Stimulated activated CD4-positive, alpha-beta T cell treated with anti-CD3 and anti-CD28 coated beads, Interleukin-12 subunit alpha, Interleukin-12 subunit beta, amount 100 ng/mL, for 4 hours (primary cell): ENCODE measurements around the gene ITIH4.

ENCODE experiments used
- DNase-seq: peaks from one replicate; pipeline ENCODE4 v3.0.0-alpha.2; 2020

Gene ITIH4

DNA sequence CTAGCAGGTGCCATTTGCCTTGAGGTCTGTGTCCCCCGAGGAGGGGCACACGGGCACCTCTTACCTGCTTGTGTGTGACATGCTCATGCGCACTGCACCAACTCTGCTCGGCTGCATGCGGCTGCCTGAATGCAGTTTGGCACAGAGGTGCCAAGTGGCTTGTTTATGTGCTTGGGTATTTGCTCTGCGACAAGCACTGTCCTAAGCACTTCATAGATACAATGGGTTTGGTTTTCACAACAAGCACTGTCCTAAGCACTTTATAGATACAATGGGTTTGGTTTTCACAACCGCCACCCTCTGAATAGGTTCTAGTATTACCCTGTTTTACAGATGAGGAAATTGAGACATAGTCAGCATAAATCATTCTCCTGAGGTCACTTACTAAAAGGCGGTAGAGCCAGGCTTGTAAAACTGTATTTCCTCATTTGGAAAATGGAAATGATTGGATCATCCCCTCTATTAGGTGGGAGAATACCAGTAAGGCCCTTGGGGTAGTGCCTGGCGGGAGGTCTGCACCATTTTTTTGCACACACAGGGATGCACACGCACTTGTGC lies 487 bp downstream of the ITIH4 start:
- no peak for DNase-seq

DNA sequence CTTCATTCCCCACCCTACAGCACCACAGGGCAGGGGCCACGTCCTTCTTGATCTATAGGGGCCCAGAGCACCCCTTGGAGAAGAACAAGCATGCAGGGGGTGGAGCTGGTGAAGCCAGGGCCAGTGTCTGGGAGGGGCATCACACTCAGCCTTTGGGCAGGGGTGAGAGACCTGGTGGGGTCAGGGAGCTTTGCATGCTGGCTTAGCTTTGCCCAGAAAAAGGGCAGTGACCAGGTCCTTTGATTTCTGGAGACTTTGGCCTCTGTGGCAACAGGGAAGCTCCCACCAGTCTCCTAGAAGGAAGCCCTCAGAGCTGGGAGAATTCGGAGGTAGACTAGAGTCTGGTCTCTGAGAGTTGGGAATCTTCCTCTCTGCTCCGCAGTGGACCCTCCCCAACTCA lies 990 bp downstream of the ITIH4 start:
- no peak for DNase-seq

DNA sequence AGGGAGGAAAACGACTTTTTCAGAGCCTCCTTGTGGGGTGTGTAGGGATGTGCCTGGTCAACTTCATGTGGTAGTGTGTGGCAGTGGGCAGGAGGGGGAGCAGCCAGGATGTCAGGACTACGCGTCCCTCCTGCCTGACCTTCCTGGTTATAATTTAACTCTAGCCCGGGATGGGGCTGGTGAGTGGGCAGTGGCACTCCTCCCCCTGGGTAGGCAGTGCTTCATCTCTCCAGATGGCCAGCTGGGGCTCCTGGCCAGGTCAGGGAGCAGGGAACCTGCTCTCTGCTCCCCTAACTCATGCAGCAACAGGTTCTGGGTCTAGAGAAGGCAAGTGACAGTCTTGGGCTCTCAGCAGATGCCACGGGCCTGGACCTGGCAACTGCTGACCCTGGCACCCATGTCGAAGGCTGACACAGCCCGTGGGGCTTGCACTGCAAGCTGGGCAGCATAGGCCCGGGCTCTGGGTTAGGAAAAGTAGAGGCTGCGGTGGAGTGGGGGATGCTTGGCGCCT lies 2.6 kb downstream of the ITIH4 start:
- no peak for DNase-seq

DNA sequence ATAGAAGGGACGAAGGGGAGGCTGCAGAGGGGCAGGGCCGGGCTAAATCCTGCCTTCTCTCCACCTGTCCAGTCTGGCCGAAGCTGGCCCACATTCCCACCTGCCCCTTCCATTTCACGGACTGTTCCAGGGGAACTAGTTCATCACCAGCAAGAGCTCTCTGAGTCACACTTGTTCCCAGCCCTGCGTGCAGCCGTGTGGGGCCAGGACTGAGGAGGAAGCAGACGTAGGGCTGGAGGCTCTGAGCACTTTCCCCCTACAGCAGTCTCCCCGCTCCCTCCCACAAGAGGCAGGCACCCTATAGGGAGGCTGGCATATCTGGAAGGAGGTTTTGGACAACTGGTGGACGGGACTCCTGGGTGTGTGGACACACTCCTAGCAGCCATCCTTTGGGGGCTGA lies 3.0 kb downstream of the ITIH4 start:
- DNase-seq: no peak

DNA sequence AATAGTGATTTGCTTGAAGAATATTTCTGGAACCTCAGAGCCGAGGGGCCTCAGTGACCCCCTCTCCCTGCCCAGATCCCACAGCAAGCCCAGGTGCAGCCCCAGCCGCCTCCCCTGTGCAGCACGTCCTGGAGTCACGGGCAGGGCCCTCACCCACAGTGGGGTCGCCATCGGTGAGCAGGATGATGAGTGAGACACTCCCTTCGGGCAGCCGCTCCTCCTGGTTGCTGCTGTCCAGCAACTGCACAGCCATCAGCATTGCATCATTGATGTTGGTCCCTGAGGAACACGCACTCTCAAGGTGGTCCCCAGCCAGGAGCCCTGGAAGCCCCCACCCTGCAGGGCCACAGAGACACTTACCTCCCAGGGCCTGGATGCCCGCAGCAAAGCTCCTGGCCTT lies 6.4 kb downstream of the ITIH4 start:
- no peak for DNase-seq

DNA sequence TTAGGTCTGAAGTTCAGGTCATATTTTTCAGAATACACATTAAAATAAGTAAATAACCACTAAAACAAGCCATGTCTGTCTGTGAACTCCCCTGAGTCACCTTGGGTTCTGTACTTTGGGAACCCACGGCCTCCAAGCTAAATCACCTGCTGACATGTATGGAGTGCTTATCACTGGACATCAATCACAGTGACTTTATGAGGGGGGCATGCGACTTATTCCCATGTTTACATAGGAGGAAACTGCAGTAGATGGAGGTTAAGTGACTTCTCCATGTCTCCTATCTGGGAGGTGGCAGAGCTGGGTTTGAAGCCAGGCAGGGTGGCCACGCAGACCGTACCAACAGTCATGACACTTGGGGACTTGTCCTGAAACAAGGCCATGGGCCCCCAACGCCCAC lies 8.1 kb downstream of the ITIH4 start:
- DNase-seq: no peak

DNA sequence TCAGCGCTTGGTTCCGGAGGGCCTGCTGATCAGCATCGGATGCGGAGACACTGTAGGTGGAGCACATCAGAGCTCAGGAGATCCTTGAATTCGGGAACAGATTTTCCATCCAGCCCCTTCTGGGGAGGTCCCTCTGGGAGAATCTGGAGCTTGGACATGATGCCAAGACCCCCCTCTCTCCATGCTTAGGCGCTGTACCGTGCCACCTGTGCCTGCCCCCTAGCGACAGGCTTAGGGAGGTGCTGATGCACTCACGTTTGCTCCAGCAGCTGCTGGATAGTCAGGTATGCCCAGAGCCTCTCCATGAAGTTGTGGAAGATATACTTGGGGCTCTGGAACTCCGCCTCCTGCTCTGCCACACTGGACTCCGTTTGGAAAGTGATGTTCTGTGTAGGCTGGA lies 9.7 kb downstream of the ITIH4 start:
- DNase-seq: no peak

DNA sequence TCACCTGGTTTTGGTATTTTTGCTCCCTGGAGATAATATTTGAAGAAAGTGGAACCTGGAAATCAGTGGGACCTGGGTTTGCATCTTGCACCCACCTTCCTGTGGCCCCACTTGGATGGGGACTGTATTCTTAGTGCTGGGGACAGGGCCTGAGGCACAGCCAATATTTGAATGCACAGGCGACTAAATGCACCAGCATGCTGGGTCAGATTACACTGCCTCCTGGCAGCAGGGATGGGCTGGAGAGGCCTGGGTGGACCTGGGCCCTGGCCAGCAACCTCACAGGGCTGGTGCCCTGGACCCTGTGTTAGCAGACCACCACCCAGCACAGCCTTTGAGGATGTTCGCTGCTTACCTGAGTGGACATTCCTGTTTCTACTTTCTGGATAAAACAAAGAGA lies 10.5 kb downstream of the ITIH4 start:
- DNase-seq: no peak

DNA sequence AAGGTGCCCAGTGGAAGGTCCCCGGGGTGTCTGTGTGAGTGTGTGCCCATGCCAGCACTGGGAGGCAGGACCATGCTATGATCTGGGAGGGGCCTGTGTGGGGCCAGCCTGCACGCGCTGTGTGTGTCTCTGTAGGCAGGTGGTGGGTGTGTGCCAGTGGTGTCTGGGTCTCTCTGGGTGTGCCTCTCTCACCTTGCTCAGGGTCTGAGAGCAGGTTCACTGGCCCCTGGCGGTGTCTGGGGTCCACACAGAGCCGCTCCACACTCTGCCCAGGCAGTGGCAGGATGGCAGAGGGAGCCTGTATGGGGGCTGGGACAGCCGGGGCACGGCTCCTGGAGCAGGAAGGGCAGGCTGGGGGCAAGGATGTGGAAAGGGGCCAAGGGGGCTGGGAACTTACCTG lies 12.6 kb downstream of the ITIH4 start:
- no peak for DNase-seq

DNA sequence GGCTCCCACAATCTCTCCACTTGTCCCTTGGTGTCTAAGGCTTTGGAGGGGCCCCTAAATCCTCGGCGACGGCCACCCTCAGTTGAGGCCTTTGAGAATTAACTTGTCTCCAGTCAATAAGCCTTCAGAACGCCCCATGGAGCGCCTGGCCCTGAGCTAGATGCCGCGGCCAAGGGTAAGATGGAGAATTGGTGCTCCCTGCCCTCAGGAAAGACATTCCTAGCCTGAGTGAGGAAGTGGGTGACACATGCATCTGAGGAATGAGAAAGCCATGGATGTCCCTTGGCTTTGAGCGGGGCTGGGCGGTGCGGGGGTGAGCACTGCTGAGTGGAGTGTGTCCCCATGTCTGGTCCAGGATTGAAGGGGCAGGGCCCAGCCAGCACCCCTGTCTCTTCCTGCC lies 13.3 kb downstream of the ITIH4 start:
- DNase-seq: no peak

DNA sequence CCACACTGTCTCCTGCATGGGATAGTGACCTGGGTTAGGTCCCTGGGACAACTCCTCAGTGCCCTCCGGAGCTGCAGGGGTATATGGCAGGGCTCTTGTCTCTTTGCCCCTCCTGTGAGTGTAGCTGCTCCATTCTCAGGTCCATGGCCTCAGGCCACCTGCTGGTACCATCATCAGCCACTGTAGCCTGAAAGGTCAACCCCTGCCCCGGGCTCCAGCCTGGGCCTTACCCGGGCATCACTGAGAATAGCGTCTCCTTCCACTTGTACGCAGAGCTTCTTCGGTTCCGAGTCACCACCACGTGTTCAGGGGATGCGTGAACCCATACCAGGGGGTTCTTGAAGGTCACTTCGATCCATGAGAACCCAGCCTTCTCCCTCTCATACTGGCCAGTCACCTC lies 13.8 kb downstream of the ITIH4 start:
- no peak for DNase-seq

DNA sequence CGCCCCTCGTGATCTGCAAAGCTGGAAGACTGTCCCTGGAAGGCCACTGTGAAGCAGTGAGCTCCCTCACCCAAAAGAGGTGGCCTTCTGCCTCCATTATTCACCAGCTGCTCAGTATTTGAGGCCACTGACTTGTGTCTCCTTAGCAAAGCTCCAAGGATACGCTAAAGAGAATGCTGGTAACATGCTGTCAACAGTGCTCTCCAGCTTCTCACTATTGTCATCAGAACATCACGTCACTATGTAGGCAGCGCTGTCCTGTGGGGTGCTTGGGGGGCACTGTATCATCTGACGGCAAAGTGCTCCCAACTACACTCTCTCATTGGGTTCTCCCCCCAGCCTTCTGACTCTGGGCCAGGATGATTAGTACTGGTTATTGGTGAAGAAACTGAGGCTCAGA lies 14.3 kb downstream of the ITIH4 start:
- DNase-seq: no peak

DNA sequence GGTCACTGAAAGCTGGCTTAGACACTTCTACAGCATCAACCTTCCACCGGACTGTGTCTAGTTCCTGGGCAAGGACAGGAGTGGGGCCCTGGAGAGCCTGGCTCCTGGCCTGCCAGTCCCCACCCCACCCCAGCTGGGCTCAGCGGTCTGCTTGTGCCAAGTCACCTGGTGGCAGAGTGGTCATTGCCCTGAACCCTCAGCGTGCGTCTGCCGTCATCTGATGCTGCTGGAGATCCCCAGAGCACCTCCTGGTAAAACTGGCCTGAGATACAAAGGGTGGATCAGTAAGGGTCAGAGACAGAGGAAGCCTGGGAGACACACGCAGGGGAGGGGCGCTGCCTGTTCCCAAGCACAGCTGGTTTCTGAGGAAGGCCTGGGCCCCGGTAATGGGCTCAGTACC lies 16.7 kb downstream of the ITIH4 start:
- no peak for DNase-seq

DNA sequence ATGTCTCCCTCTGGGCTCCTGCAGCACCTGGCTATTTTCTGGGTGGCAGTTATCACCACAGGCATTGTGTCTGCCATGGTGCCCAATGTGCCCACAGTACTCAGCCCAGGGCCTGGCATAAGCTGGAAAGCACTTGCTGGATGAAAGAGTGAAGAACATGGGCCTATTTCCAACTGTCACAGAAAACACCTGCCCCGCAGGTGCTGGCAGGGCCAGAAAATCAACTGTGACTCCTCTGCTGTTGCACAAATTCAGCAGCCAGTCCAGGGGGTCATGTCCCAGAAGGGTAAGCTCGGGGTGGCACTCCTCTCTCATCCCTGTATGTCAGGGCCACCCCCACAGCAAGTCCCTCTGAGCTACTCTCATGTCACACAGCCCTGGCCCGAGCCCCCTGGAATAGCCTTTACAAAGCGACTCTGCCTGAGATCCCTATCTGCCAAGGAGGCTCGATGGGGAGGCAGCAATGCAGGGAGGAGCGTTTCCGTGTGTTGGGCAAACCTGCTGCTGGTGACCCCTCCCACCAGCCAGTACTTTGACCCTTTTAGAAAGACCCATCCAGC lies 18.9 kb downstream of the ITIH4 start:
- no peak for DNase-seq

DNA sequence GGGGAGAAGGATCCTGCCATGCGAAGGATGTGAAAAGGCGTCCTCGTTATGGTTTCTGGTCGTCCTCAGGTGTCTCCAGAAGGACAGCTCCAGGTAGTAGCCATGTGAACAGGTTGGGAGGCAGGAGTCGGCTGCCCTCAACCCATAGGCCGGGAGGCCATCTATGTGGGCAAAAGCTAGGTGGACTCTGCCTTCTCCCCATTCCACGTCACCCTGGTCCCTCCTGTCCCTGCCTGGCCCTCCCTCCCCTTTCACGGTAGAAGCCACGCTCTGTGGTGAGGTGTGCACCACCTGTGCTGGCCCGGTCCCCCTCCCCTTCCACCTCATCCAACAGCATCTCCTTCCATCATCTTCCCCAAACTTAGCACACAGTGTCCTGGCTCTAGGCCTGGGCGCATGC lies 19.5 kb downstream of the ITIH4 start:
- no peak for DNase-seq

DNA sequence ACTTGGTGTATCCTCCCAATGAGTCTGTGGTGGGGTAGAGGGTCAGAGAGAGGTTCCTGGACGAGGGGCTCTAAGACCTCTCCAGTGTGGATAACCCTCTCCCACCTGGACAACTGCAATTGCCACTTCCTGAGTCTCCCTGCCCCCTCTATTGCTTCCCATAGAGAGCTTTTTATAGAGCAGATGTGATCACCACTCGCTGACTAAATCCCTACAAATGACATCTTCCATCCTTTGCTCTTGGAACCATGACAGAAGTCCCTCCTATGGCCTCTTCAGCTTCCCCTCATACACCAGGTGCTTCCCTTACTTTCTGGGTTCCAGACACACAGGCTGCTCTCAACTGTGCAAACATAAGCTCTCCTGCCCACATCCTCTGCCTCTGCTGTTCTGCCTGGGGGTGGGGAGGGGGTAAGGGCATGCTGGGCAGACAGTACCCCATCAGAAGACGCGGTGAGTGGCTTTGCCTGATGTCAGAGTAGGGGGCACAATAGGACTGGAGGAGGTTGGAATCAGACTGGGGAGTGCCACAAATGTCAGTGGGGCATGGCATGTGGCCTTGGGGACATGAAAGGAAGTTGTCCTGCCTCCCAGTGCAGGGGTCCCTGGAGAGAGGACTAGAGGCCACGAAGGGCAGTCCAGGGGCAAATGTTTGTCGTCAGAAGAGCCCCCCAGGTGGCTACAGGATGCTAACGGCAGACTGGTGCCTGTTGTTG lies 20.7 kb downstream of the ITIH4 start:
- no peak for DNase-seq

DNA sequence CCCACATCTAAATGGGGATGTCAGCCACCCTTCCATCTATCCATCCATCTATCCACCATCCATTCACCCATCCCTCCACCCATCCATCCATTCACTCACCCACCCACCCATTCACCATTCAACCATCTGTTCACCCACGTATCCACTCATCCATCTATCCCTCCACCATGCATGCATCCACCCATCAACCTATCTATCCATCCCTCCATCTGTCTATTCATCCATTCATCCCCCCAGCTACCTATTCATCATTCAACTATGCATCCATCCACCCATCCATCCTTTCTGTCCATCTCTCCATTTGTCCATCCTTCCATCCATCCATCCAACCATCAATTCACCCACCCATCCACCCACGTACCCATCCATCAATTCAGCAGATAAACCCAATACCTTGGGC lies 21.3 kb downstream of the ITIH4 start:
- no peak for DNase-seq

DNA sequence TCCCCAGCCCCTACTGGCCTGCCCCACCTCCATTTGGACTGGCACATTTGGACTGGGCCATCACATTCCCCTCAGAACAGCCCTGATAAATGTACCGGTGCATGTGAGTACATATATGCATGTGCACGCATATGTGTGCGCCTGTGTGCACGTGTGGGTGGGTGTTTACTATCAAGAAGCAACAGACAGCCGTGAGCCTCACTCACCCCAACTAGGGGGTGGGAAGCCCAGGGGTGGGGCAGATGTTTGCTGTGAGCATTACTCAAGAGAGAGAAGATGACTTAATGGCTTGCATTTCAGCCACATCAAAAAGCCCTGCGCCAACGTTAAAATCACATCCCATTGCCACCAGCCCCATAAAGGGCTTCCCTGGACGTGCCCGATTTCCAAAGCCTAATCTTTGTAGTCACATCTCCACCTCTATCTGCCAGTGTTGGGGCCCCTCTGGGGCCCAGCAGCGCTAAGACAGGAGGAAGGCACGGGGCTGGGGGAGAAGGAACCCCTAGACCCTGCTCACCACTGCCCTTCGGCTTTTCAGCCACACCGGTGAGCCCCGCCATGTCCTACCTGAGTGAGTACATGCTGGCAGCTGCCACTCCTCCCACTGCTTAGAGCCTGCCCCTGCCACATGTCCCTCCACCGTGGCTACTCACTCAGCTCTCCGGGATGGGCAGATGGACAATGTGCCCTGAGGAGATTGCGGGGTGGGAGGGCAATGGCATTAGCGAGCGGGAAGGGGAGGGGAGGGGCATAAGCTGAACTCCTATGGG lies 25.0 kb downstream of the ITIH4 start:
- no peak for DNase-seq

DNA sequence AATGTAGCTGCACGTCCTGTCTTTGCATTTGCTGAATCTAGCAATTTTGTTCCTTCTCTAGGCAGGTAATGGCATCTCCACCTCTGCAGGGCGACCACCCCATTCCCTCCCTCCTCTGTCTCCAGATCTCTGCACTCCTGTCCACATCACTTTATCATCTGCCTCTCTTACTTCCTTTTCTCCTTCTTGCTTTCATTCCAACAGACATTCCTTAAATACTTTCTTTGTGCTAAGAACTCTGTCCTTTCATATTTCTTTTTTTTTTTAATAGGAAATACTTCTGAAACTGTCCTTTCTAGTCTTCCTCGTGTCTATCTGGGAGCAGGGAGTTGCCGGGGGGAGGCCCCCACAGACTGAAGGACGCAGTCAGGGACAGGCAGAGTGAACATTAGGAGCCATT lies 28.6 kb downstream of the ITIH4 start:
- DNase-seq: no peak

DNA sequence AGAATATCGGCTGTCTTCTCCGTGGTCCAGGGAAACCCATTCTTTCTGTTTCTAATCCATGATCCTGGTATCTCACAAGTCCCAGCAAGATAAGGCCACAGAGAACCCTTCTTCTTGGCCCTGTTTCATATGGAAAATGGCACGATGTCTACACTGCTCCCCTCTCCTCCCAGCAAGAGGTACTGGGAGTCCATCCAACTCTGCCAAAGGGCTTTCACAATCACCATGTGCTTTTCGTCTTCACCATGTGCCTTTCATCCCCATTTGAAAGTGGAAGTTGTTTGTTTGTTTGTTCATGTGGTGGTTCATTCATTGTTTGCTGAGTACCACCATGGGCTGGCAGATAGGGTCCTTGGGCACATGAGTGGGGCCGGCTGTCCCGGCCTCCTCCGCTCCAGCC lies 30.4 kb downstream of the ITIH4 start:
- DNase-seq: no peak

DNA sequence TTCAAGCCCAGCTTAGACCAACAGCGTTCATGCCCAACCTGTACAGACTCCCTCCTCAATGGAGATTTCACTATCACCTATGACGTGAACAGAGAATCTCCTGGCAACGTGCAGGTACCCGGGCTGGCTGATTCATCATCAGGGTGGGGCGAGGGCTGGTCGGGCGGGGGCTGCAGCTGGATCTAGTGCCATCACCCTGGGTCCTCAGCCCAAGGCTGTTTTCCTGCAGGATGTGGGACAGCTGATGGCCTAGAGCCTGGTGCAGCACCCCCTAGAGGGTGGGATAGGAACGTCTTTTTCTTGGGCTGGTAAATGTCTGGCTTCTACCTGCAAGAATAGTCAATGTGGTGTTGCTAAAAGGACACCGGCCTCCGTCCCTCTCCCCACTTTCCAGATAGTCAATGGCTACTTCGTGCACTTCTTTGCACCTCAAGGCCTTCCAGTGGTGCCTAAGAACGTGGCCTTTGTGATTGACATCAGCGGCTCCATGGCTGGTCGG lies 31.4 kb downstream of the ITIH4 start:
- no peak for DNase-seq

DNA sequence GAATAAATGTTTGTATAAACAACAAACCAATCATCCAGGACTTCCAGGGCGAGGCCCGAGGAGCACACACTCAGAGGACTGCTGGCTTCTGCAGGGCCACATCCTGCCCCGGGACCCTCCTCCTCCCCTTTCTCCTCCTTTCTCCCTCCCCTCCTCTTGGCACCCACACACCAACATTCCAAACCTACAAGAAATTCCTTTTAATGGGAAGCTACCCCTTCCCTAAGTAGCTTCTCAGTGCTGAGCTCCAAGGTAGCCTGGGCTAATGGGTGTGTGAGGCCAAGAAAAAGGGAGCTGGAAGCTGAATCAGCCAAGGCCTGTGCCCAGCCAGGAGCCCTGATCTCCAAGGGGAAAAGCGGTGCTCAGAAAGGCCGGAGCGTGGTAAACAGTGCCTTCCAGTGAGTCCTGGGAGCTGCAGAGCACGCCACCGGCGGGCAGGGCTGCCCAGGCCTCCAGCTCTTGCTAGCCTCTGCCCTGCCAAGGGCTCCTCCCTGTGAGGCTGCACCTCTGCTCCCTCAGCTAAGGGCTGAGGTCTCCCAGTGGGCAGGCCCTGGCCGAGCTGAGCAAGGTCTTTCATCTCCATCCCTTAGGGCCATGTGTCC lies 32.0 kb downstream of the ITIH4 start:
- DNase-seq: no peak

DNA sequence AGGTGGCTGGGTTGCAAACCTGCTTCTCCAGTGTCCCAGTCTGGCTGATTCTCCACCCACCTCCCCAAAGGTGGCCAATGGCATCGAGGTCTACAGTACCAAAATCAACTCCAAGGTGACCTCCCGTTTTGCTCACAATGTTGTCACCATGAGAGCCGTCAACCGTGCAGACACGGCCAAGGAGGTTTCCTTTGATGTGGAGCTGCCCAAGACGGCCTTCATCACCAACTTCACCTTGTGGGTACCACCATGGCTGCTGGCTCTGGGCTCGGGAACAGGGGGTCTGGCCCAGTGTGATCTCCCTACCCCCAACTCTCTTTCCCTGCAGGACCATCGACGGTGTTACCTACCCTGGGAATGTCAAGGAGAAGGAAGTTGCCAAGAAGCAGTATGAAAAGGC lies 34.1 kb downstream of the ITIH4 start:
- DNase-seq: no peak
